NCI-H2171 treated with DMSO at 0.1 percent for 48 hours (cell line): Measurements from ENCODE around the gene HIVEP3.
A peak's percentile ranks its signal among the peaks of the same experiment; 100 is the strongest.

Experiments
- DNase-seq: peaks from one replicate; lab custom pipeline; 2025; lab: John Stamatoyannopoulos, UW

HIVEP3 gene

GRCh38 chr1:41650028-41650880 lies 268.5 kb downstream of the HIVEP3 start:
- DNase-seq = no peak

GRCh38 chr1:41649396-41650027 lies 269.2 kb downstream of the HIVEP3 start:
- peak; percentile 25 for DNase-seq

GRCh38 chr1:41648844-41649243 lies 269.9 kb downstream of the HIVEP3 start:
- DNase-seq = no peak

- DNase-seq = no peak
These were observed 270.5 kb downstream of the HIVEP3 start for GRCh38 chr1:41648230-41648629.

- no peak for DNase-seq
These were observed 271.2 kb downstream of the HIVEP3 start for GRCh38 chr1:41647221-41648135.

- no peak for DNase-seq
These were observed 272.5 kb downstream of the HIVEP3 start for GRCh38 chr1:41646186-41646585.

GRCh38 chr1:41645062-41645461 lies 273.7 kb downstream of the HIVEP3 start:
- DNase-seq = no peak

- no peak for DNase-seq
These were observed 275.6 kb downstream of the HIVEP3 start for GRCh38 chr1:41642922-41643821.

GRCh38 chr1:41641941-41642527 lies 276.7 kb downstream of the HIVEP3 start:
- DNase-seq = no peak

GRCh38 chr1:41641475-41641814 lies 277.3 kb downstream of the HIVEP3 start:
- no peak for DNase-seq

- DNase-seq = no peak
These were observed 277.8 kb downstream of the HIVEP3 start for GRCh38 chr1:41640756-41641474.

GRCh38 chr1:41640141-41640751 lies 278.5 kb downstream of the HIVEP3 start:
- no peak for DNase-seq

- DNase-seq = no peak
These were observed 279.3 kb downstream of the HIVEP3 start for GRCh38 chr1:41639332-41639936.

- no peak for DNase-seq
These were observed 280.4 kb downstream of the HIVEP3 start for GRCh38 chr1:41638086-41639024.

GRCh38 chr1:41637367-41637766 lies 281.4 kb downstream of the HIVEP3 start:
- no peak for DNase-seq

GRCh38 chr1:41633764-41634163 lies 285.0 kb downstream of the HIVEP3 start:
- no peak for DNase-seq

- DNase-seq = no peak
These were observed 285.7 kb downstream of the HIVEP3 start for GRCh38 chr1:41632781-41633575.

- no peak for DNase-seq
These were observed 286.8 kb downstream of the HIVEP3 start for GRCh38 chr1:41631971-41632370.
